ENCODE results near the gene MROH7.
"Not testable (repeated sequence)": the region's sequence is repeated elsewhere in the genome, so short reads cannot be mapped to it uniquely, and the experiment has no call there.

Gene MROH7

DNA sequence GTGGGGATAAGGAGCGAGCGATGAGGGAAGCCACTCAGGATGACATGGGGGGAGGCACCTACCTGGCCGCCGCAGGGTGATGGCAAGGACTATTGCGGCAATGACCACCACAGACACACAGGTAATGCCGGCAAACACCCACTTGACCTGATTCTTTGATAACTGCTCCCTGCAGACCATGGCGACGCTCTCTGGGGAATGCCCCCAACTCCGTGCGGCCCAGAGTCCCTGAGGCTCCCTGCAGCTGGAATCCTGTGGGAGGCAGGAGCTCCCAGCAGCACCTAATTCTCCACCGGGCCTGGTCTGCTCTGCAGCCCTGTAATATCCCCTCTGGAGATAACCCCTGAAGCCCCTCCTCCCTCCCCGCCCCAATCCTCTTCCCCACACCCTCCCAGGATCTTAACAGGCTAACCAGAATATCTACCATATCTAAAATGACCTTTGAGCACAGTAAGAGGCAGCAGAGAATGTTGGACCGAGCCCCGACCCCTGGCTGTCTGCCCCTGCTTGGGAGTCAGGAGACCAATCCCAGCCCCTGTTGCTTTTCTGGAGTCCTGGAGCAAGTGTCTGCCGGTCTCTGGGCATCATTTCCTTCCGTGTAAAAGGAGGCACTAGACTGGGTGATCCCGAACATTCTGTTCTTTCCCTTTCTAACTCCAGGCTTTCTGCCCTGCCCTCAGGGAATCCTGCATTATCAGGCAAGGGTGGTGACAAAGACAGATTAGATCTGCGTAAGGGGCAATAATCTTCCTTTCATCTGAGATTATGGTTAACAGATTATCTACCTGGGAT is 18.2 kb upstream of the MROH7 start, which contains the start of gene FAM151A:
TSS of gene FAM151A (minus strand) at position 310 of the 792 bp plus-strand sequence. CDS start at position 180, 130 bp downstream.
- no peak for TF ChIP-seq ZNF274 (IDR thresholded peaks at IDR 0.05; ENCODE audit: low read depth, low read length)
- no peak within 1 kb of the TSS for H3K4me3 ChIP-seq (ENCODE audit: low read length)

DNA sequence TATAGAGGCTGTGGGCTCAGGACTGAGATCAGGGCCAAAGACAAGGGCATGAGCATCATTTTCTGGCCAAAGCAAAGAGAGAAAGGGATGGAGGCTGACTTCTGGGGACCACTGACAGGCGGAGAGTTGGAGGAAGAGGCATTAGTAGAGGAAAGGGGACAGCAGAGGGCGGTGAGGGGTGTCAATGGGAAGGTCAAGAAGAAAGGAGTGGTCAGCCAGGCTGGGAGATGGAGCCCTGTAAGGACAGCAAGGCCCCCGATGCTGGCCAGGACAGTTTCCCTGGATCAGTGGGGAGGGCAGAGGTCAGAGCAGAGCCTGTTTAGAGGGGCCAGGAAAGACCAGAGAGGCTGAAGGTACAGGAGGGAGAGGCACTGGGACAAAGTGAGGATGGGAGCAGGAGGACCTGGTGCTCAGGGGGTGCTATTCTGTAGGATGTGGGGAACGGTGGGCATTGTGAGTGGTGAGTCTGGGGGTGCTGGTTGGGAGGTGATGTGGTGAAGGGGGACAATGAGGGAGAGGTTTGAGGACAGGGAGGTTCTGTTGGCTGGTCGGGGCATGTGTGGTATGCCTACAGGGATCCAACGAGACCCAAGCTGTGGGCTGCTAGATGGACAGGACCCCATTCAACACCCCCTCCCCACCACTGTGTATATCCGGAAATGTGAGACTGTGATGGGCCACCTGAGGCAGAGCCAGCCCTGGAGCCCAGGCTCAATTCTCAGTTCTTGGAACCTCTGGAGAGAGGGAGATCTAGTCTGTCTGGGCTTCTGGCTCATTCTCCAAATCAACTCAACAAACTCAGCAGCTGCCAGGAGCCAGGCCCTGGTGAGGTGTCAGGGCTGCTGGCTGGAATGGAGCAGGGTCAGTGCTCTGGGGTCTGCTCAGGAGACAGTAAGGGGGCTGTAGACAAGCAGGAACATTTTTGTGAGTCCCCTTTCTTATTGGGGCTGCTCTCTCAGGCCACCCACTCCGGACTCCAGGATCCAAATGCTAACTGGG is 16.8 kb upstream of the MROH7 start:
- H3K4me3 ChIP-seq (ENCODE audit: low read length) = no peak overlapping the region
- no peak for TF ChIP-seq ZNF274 (IDR thresholded peaks at IDR 0.05; ENCODE audit: low read depth, low read length)

DNA sequence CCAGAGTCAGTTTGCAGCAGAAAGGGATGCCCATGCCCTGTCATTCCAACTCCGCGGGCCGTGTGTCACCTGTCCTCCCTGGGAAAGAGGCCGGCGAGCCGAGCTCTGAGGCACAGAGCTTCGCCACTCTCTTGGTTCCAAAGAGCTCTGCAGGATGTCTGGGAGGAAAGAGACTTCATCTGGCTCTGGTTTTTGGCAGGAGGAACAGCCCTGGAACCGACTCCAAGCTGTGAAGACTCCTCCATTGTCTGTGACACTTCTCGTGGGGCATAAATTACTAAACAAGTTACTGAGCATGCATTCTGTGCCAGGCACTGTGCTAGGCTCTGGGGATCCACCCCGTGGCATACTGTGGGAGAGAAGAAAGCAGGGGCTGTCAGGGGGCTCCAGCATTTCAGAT is 14.4 kb upstream of the MROH7 start:
- H3K4me3 ChIP-seq (ENCODE audit: low read length) = no peak overlapping the region
- TF ChIP-seq ZNF274 (IDR thresholded peaks at IDR 0.05; ENCODE audit: low read depth, low read length) = no peak

DNA sequence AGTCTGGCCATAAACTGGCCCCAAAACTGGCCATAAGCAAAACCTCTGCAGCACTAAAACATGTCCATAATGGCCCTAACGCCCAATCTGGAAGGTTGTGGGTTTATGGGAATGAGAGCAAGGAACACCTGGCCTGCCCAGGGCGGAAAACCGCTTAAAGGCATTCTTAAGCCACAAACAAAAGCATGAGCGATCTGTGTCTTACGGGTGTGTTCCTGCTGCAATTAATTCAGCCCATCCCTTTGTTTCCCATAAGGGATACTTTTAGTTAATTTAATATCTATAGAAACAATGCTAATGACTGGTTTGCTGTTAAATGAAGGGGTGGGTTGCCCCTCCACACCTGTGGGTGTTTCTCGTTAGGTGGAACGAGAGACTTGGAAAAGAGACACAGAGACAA is 5.8 kb upstream of the MROH7 start:
- H3K4me3 ChIP-seq (ENCODE audit: low read length) = not testable (repeated sequence)

DNA sequence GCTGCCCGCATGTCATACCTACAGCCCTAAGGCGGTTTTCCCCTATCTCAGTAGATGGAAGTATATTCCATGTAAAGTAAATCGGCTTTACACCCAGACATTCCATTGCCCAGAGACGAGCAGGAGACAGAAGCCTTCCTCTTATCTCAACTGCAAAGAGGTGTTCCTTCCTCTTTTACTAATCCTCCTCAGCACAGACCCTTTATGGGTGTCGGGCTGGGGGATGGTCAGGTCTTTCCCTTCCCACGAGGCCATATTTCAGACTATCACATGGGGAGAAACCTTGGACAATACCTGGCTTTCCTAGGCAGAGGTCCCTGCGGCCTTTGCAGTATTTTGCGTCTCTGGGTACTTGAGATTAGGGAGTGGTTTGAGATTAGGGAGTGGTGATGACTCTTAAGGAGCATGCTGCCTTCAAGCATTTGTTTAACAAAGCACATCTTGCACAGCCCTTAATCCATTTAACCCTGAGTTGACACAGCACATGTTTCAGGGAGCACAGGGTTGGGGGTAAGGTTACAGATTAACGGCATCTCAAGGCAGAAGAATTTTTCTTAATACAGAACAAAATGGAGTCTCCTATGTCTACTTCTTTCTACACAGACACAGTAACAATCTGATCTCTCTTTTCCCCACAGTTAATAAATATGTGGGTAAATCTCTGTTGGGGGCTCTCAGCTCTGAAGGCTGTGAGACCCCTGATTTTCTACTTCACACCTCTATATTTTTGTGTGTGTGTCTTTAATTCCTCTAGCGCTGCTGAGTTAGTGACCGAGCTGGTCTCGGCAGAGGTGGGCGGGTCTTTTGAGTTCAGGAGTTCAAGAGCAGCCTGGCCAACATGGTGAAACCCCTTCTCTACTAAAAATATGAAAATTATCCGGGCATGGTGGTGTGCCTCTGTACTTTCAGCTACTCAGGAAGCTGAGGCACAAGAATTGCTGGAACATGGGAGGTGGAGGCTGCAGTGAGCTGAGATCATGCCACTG is 4.8 kb upstream of the MROH7 start:
- not testable (repeated sequence) for H3K4me3 ChIP-seq (ENCODE audit: low read length)

DNA sequence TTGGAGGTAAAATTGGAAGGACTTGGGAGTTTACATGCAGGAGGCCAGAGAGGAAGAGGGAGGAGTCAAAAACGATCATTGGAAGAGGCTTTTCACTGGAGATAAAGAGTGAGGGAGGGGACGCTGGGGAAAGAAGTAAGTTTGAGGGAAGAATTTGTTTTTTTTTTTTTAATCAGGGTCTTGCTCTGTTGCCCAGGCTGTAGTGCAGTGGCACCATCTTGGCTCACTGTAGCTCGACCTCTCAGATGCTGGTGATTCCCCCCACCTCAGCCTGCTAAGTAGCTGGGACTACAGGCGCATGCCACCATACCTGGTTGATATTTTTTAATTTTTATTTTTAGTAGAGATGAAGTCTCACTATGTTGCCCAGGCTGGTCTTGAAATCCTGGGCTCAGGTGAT is 1.2 kb upstream of the MROH7 start:
- TF ChIP-seq ZNF274 (IDR thresholded peaks at IDR 0.05; ENCODE audit: low read depth, low read length) = no peak
- H3K4me3 ChIP-seq (ENCODE audit: low read length) = no peak overlapping the region

DNA sequence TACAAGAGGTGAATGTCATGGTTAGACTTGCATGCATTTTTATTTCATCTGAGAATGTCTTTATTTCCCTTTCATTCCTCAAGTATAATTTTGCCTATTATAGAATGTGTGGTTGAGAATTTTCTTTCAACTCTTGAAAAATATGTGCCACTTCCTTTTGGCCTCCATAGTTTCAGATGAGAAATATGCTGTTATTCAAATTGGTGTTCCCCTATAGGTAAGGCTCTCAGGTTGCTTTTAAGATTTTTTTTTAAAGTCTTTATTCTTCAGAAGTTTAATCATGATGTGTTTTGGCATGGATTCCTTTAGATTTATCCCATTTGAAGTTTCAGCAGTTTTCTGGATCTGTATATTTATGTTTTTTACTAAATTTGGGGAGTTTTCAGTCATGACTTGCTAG is 2.1 kb downstream of the MROH7 start:
- H3K4me3 ChIP-seq (ENCODE audit: low read length) = no peak overlapping the region
- TF ChIP-seq ZNF274 (IDR thresholded peaks at IDR 0.05; ENCODE audit: low read depth, low read length) = no peak

DNA sequence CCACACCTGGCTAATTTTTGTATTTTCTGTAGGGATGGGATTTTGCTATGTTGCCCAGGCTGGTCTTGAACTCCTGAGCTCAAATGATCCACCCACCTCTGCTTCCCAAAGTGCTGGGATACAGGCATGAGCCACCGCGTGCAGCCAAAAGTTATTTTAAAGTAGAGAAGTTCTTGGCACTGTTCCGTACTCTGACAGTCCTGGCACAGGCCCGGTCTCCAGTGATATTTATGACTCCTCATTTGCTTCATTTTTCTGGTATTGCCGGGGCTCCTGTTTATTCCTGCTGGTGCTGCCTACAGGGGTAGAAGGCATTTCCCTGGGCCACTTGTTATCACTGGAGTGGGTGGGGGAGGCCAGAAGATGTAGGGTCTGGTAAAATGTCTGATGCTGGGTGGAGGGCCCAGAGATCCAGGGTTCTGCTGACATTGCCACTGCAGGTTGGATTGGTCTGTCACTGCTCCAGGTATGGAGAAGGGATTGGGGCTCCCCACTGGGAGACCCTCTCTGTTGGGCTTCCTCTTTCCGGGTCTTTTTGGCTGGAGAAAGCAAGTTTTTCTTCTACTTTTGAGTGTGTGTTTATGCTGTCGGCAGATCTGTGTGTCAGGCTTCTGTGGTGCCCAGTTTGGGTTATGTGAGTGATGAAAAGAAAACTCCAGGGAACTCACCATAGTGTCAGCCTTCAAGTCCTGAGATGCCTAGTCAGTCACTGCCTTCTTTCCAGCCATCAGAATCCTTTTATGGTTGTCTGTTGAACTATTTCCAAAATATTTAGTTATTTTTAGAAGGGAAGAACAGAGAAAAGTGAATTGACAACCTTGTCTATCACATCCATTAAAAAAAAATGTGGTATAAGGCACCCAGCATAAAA is 4.5 kb downstream of the MROH7 start:
- no peak for TF ChIP-seq ZNF274 (IDR thresholded peaks at IDR 0.05; ENCODE audit: low read depth, low read length)
- H3K4me3 ChIP-seq (ENCODE audit: low read length) = no peak overlapping the region

DNA sequence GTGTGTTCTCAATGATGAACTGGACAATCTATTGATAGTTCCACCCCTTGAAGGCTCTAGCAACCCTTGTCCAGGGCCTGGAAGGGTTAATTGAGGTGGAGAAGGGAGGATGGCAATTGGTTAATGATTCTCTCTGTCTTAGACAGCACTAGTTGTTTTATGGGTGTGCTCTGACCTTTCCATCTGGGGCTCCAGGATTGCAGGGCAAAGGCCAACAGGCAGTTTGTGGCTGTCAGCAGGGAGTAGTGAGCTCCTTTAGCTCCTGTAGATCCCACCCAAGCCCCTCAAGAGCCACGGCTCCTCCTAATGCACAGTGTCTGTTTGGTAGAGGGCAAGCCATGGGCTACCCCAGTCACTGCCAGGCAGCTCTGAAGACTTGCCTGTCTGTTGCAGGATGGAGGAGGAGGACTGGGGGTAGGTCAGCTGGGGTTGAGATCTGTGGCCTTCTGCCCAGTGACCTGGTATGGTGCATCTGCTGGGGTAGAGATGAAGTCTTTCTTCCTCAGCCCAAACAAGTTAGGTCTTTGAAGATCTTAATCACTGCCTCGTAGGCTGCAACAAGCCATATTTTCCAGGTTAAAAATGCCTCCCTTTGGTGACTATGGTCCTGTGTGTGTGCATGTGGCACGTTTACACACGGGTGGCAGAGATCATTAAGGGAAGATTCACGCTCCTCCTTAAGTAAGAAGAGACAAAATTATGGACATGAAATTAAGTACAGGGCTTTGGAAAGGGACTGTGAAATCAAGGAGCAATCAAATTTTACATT is 7.7 kb downstream of the MROH7 start:
- no peak for TF ChIP-seq ZNF274 (IDR thresholded peaks at IDR 0.05; ENCODE audit: low read depth, low read length)
- no peak overlapping the region for H3K4me3 ChIP-seq (ENCODE audit: low read length)

DNA sequence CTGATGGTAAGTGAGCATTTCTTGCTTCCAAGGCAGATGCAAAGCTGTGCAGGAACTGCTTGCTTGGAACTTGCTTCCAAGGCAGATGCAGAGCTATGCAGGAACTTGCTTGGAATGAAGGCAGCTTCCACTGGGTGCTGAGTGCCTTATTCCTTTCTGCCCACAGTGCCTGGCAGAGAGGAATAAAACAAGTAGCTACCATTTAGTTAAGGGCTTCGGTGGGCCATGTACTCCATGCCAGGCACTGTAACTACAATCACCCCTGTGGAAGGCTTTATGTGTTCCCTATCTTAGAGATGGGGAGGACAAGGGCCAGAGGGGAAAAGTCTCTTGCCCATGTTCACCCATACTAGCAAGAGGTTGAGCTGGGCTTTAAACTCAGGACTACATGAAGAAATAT is 8.3 kb downstream of the MROH7 start:
- no peak overlapping the region for H3K4me3 ChIP-seq (ENCODE audit: low read length)
- no peak for TF ChIP-seq ZNF274 (IDR thresholded peaks at IDR 0.05; ENCODE audit: low read depth, low read length)

DNA sequence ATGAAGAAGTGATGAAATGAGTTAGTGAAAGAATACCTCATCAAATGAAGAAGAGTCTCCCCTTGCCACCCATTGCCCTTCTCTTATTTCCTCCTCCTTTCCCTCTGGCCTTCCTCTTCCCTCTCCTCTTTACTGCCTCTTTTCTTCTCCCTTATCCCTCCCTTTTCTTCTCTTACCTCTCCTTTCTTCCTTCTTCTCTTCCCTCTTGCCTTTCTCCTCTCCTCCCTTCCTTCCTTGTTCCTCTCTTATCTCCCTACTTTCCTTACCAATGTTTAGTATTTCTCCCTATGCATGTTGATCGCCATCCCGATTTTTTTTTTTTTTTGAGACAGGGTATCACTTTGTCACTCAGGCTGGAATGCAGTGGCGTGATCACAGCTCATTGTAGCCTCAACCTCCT is 8.8 kb downstream of the MROH7 start:
- no peak for TF ChIP-seq ZNF274 (IDR thresholded peaks at IDR 0.05; ENCODE audit: low read depth, low read length)
- no peak overlapping the region for H3K4me3 ChIP-seq (ENCODE audit: low read length)

DNA sequence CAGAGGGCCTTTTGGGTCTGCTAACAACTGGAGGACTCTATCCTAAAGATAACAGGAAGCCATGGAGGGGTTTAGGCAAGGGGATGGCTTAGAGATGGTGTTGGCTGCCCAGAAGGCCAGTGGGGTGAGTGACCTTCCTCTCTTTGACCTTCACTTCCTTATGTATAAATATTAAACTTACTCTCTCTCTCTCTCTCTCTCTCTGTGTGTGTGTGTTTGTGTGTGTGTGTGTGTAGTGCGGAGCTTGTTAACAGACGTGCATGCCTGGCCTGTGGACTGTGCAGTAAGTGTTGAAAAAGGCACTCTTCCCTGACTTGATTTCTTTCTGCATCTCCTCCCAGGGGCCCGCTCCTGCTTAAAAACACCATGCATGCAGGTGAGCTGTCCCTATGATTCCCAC is 10.0 kb downstream of the MROH7 start:
- no peak overlapping the region for H3K4me3 ChIP-seq (ENCODE audit: low read length)
- TF ChIP-seq ZNF274 (IDR thresholded peaks at IDR 0.05; ENCODE audit: low read depth, low read length) = no peak
